Measurements from ENCODE around the gene PLEKHM2.

- TF ChIP-seq, protein P1, sequence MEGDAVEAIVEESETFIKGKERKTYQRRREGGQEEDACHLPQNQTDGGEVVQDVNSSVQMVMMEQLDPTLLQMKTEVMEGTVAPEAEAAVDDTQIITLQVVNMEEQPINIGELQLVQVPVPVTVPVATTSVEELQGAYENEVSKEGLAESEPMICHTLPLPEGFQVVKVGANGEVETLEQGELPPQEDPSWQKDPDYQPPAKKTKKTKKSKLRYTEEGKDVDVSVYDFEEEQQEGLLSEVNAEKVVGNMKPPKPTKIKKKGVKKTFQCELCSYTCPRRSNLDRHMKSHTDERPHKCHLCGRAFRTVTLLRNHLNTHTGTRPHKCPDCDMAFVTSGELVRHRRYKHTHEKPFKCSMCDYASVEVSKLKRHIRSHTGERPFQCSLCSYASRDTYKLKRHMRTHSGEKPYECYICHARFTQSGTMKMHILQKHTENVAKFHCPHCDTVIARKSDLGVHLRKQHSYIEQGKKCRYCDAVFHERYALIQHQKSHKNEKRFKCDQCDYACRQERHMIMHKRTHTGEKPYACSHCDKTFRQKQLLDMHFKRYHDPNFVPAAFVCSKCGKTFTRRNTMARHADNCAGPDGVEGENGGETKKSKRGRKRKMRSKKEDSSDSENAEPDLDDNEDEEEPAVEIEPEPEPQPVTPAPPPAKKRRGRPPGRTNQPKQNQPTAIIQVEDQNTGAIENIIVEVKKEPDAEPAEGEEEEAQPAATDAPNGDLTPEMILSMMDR (optimal IDR thresholded peaks at IDR 0.05 in 1 of 3, IDR thresholded peaks at IDR 0.05 in 1 of 3, conservative IDR thresholded peaks at IDR 0.05 in 1 of 3; ENCODE audit: extremely low read depth in 1 of 3, insufficient read depth in 2 of 3, low read length in 3 of 3), result no peak
- TF ChIP-seq EZH2 (IDR thresholded peaks at IDR 0.05; ENCODE audit: low read length), result no peak
Observed at GRCh38 chr1:15755021-15755645, 71.0 kb downstream of the PLEKHM2 start.

Data from keratinocyte (primary cell).